ENCODE results near the gene TNFRSF18.

The TNFRSF18 gene

GRCh38 chr1:1226566-1227362, 20.4 kb upstream of the TNFRSF18 start:
- TF ChIP-seq CTCF (IDR thresholded peaks at IDR 0.05; ENCODE audit: low read length, missing control alignments) = no peak
- no peak overlapping the region for H3K4me3 ChIP-seq (replicated peaks; ENCODE audit: low read depth, low read length)
- no peak for DNase-seq (ENCODE audit: low read depth)

DNA sequence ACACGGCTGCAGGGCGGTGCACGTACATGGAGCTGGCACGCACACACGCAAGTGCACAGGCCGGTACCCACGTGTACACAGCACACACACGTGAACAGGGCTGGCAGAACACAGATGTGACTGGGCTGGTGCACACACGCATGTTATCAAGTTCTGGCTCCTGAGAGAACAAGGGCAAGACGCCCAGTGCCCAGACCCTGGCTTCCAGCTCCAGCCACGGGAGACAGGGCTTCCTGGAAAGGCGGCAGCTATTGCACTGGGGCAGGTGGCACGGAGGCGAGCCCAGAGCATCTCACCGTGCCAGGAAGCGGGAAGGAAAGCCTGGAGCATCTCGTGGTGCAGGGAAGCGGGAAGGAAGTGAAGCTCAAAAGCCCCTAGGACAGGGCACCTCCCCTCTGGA, 19.5 kb upstream of the TNFRSF18 start:
- no peak overlapping the region for H3K4me3 ChIP-seq (replicated peaks; ENCODE audit: low read depth, low read length)
- no peak for TF ChIP-seq CTCF (IDR thresholded peaks at IDR 0.05; ENCODE audit: low read length, missing control alignments)
- DNase-seq (ENCODE audit: low read depth) = no peak

DNA sequence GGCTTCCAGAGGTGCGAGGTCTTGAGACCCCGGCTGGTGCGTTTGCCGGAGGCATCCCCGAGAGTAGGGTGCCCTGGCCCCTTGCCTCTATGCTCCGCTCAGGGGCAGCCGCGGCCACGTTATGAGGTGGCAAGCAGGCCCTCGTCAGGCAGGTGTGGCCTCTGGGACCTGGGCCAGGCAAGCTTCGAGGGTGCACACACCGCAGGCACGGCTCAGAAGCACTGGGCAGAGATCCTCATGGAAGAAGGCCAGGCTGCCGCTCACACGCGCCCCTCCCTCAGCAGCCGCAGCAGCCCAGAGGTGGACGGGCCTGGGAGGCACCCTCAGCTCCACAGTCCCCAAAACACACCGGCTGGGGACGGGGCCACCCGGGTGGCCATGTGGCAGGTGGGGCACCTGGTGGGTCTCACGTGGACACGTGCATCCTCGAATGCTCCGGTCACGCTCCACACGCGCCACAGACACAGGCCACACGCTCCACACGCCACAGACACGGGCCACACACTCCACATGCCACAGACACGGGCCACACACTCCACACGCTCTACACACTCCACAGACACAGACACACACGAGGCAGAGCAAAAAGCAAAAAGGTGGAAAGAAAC, 18.9 kb upstream of the TNFRSF18 start:
- TF ChIP-seq CTCF (IDR thresholded peaks at IDR 0.05; ENCODE audit: low read length, missing control alignments) = no peak
- no peak overlapping the region for H3K4me3 ChIP-seq (replicated peaks; ENCODE audit: low read depth, low read length)
- no peak for DNase-seq (ENCODE audit: low read depth)

GRCh38 chr1:1223891-1224290, 17.5 kb upstream of the TNFRSF18 start:
- TF ChIP-seq CTCF (IDR thresholded peaks at IDR 0.05; ENCODE audit: low read length, missing control alignments) = no peak
- H3K4me3 ChIP-seq (replicated peaks; ENCODE audit: low read depth, low read length) = no peak overlapping the region
- DNase-seq (ENCODE audit: low read depth) = no peak

- TF ChIP-seq CTCF (IDR thresholded peaks at IDR 0.05; ENCODE audit: low read length, missing control alignments) = no peak
- H3K4me3 ChIP-seq (replicated peaks; ENCODE audit: low read depth, low read length) = no peak overlapping the region
- DNase-seq (ENCODE audit: low read depth) = no peak
Measured at GRCh38 chr1:1223321-1223720, 16.9 kb upstream of the TNFRSF18 start.

DNA sequence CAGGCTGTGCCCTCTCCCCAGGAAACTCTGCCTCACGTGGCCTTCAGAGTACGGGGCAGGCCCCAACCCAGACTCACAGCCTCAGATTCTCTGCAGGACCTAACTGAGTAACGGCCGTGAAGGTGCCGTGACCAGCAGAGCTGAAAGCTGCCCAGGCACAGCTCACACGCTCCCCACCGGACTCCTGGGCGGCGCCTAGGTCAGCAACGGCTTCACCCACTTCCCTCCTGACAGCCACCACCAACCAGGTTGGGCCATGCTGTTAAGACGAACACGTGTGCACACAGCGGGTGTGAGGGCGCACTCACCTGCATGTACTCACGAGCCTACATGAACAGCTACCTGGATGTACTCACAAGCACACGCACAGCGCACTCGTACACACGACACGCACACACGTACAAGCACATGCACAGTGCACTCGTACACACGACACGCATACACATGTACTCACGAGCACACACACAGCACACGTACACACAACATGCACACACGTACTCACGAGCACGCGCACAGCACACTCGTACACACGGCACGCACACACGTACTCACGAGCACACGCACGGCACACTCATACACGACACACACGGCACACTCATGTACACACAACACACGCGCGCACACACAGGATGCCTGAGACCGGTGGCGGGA, 16.3 kb upstream of the TNFRSF18 start:
- H3K4me3 ChIP-seq (replicated peaks; ENCODE audit: low read depth, low read length) = no peak overlapping the region
- no peak for DNase-seq (ENCODE audit: low read depth)
- TF ChIP-seq CTCF (IDR thresholded peaks at IDR 0.05; ENCODE audit: low read length, missing control alignments) = no peak
